OCI-LY7 (cell line): ENCODE measurements around the gene GID8. TPM values are rescaled to one million over a fixed set of nuclear protein-coding genes. Genes with fewer than 3 reads are reported as not detected.

ENCODE experiments used
- BruUV-seq: library from RNA; stranded (reverse); fragments of 400-500 nt; replicated peaks from 2 replicates; lab custom pipeline; 2021; lab: Mats Ljungman, UMichigan
- CTCF ChIA-PET: fragments of 300-600 bp; sonication (Branson Sonifier 250); formaldehyde crosslinking; loops from one replicate; lab custom pipeline; 2022; ENCODE audit warnings: antibody characterized with exemption; ENCODE audit not compliant: unreplicated experiment; lab: Charles Lee
- POLR2A ChIA-PET: fragments of 300-600 bp; sonication (Branson Sonifier 250); formaldehyde crosslinking; loops from one replicate; lab custom pipeline; 2022; ENCODE audit warnings: antibody characterized with exemption; lab: Charles Lee
- DNase-seq: peaks from one replicate; pipeline ENCODE4 v3.0.0-alpha.2; 2015; ENCODE audit warnings: low spot score
- H2AFZ ChIP-seq: fragments of 200-600 bp; sonication (generic), shearing (Covaris generic); 2 replicates; pipeline ENCODE4 v1.6.1; 2014; ENCODE audit warnings: mild to moderate bottlenecking, antibody characterized with exemption, low read length, moderate library complexity
- H3K27ac ChIP-seq: fragments of 200-600 bp; sonication (generic); 2 replicates; pipeline ENCODE4 v1.5.1; 2014; ENCODE audit warnings: mixed run types, low read depth, mild to moderate bottlenecking, moderate library complexity, low read length, inconsistent platforms; ENCODE audit not compliant: poor library complexity, severe bottlenecking
- H3K36me3 ChIP-seq: fragments of 200-600 bp; sonication (generic); 2 replicates; pipeline ENCODE4 v1.6.1; 2014; ENCODE audit warnings: mild to moderate bottlenecking, antibody characterized with exemption, low read length, moderate library complexity, mixed read lengths; ENCODE audit not compliant: insufficient read depth
- H3K4me1 ChIP-seq: fragments of 200-600 bp; sonication (generic); 2 replicates; pipeline ENCODE4 v1.5.1; 2014; ENCODE audit warnings: mild to moderate bottlenecking, low read length; ENCODE audit not compliant: insufficient read depth, poor library complexity, severe bottlenecking
- H3K4me2 ChIP-seq: fragments of 200-600 bp; sonication (generic); 2 replicates; pipeline ENCODE4 v1.6.1; 2014; ENCODE audit warnings: mild to moderate bottlenecking, low read length
- H3K4me3 ChIP-seq: fragments of 200-600 bp; sonication (generic); 2 replicates; pipeline ENCODE4 v1.5.1; 2014; ENCODE audit warnings: mild to moderate bottlenecking, low read depth, low read length; ENCODE audit not compliant: poor library complexity, severe bottlenecking
- H3K79me2 ChIP-seq: fragments of 200-600 bp; sonication (generic); 2 replicates; pipeline ENCODE4 v1.6.1; 2016; ENCODE audit warnings: low read depth, mild to moderate bottlenecking, low read length, moderate library complexity, mixed read lengths; ENCODE audit not compliant: insufficient read depth
- H3K9me2 ChIP-seq: fragments of 200-600 bp; sonication (generic); 2 replicates; pipeline ENCODE4 v1.6.1; 2016; ENCODE audit warnings: mild to moderate bottlenecking, low read length, mixed read lengths; ENCODE audit not compliant: insufficient read depth
- H3K9me3 ChIP-seq: fragments of 200-600 bp; sonication (generic); 2 replicates; pipeline ENCODE4 v1.6.1; 2014; ENCODE audit warnings: mild to moderate bottlenecking, mixed run types, low read length, mixed read lengths
- H4K20me1 ChIP-seq: fragments of 200-600 bp; sonication (generic); 2 replicates; pipeline ENCODE4 v1.6.1; 2014; ENCODE audit warnings: mild to moderate bottlenecking, antibody characterized with exemption, low read length, moderate library complexity, mixed read lengths; ENCODE audit not compliant: insufficient read depth
- CTCF ChIP-seq: fragments of 200-600 bp; sonication (generic); conservative IDR thresholded peaks from 2 replicates; pipeline ENCODE4 v1.5.1; 2014; ENCODE audit warnings: mild to moderate bottlenecking, antibody characterized with exemption, low read length, moderate library complexity, mixed read lengths
- EZH2phosphoT487 ChIP-seq: fragments of 200-600 bp; sonication (generic); IDR thresholded peaks from 2 replicates; pipeline ENCODE4 v1.6.1; 2018; ENCODE audit warnings: low read depth, borderline replicate concordance, mild to moderate bottlenecking, mixed run types, antibody characterized with exemption, low read length, moderate library complexity, mixed read lengths
- intact Hi-C: fragments of 100-400 bp; cut with micrococcal nuclease; formaldehyde crosslinking; loops from one replicate; pipeline ENCODE4 v1.10.0; 2022; ENCODE audit not compliant: unreplicated experiment
- total RNA-seq, 2 experiments: library from RNA; depleted of rRNA in 1 of 2; stranded (reverse); fragments of >200 nt in 1 of 2; shearing (Covaris generic) in 1 of 2; gene quantifications; 2 replicates each; pipeline ENCODE4 v1.2.3, GENCODE V29; 2014 to 2022

Gene GID8
- total RNA-seq, 2 experiments from 2014 or later: 28.7 to 47.7 TPM

GRCh38 chr20:62906209-62906608, 31.7 kb upstream of the GID8 start:
- Histone ChIP-seq H2AFZ (no peak overlapping the region), H4K20me1 (0 out of 2 replicates have a peak, but pooled peaks cover 4% of the 10 kb centered on the region), H3K9me2 (no peaks in the 10 kb centered on the region), H3K4me1 (no peaks in the 10 kb centered on the region), H3K4me2 (no peak overlapping the region), H3K27ac (no peak overlapping the region), H3K4me3 (no peak overlapping the region), H3K9me3 (no peaks in the 10 kb centered on the region), H3K79me2 (peaks cover 7% of the 10 kb centered on the region), H3K36me3 (peaks cover 99% of the 10 kb centered on the region)
- CTCF ChIA-PET: no interaction called here
- no peak for DNase-seq
- POLR2A ChIA-PET: no interaction called here
- intact Hi-C loops: no loop called here
- TF ChIP-seq CTCF (no peak), EZH2phosphoT487 (no peak)
- BruUV-seq: no TSS peak

GRCh38 chr20:62906647-62907375, 31.1 kb upstream of the GID8 start:
- Histone ChIP-seq H4K20me1 (0 out of 2 replicates have a peak, but pooled peaks cover 6% of the 10 kb centered on the region), H3K79me2 (peaks cover 10% of the 10 kb centered on the region), H3K36me3 (peaks cover 99% of the 10 kb centered on the region), H3K4me3 (no peak overlapping the region), H3K9me2 (no peaks in the 10 kb centered on the region), H3K4me2 (no peak overlapping the region), H3K4me1 (no peaks in the 10 kb centered on the region), H3K27ac (no peak overlapping the region), H3K9me3 (no peaks in the 10 kb centered on the region), H2AFZ (no peak overlapping the region)
- POLR2A ChIA-PET: no interaction called here
- no peak for DNase-seq
- intact Hi-C loops: loop anchor here (1.0 kb wide), 1 partner anchor 19 kb away; the partner anchor contains the start of gene DIDO1
- no TSS peak for BruUV-seq
- TF ChIP-seq CTCF (no peak), EZH2phosphoT487 (no peak)
- CTCF ChIA-PET: interaction anchor here (0.5 to 1.0 kb wide), 3 partner anchors 14 to 48 kb away, joined by 3 to 4 read pairs (median 3); no protein-coding TSS in a partner anchor
